ENCODE results near the gene EIF2B2.

DNA sequence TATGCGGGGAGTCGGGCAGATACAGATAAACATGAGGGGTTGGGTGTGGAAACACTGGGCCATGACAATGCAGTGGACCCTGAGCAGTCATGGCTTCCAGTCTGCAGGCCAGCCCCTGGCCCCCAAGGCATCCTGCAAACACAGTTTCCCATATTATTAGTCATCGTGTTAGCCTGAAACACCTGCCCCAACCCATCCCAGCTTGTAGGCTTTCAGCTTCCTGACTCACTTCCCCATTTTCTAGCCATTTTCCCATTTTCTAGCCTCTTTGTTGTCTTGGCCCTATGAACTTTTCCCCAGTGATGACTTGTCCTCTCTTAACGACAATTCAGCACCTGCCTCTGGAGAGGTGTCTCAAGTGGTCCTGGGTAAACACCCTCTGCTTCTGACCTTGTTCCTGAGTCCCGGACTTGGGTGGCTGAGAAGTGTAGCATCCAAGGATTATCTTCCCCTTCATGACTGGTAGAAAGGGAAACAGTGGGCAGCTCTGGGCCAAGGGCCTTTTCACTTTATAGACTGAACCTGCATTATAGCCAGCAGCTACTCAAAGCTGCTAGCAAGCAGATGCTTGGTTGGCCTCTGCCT lies 43.0 kb upstream of the EIF2B2 start:
- no peak for TF ChIP-seq TAF1 (IDR thresholded peaks at IDR 0.05; ENCODE audit: borderline replicate concordance, insufficient read depth, low read length)
- TF ChIP-seq, protein P1, sequence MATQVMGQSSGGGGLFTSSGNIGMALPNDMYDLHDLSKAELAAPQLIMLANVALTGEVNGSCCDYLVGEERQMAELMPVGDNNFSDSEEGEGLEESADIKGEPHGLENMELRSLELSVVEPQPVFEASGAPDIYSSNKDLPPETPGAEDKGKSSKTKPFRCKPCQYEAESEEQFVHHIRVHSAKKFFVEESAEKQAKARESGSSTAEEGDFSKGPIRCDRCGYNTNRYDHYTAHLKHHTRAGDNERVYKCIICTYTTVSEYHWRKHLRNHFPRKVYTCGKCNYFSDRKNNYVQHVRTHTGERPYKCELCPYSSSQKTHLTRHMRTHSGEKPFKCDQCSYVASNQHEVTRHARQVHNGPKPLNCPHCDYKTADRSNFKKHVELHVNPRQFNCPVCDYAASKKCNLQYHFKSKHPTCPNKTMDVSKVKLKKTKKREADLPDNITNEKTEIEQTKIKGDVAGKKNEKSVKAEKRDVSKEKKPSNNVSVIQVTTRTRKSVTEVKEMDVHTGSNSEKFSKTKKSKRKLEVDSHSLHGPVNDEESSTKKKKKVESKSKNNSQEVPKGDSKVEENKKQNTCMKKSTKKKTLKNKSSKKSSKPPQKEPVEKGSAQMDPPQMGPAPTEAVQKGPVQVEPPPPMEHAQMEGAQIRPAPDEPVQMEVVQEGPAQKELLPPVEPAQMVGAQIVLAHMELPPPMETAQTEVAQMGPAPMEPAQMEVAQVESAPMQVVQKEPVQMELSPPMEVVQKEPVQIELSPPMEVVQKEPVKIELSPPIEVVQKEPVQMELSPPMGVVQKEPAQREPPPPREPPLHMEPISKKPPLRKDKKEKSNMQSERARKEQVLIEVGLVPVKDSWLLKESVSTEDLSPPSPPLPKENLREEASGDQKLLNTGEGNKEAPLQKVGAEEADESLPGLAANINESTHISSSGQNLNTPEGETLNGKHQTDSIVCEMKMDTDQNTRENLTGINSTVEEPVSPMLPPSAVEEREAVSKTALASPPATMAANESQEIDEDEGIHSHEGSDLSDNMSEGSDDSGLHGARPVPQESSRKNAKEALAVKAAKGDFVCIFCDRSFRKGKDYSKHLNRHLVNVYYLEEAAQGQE (IDR thresholded peaks at IDR 0.05; ENCODE audit: insufficient read depth in 1 of 2, low read depth in 2 of 2, low read length in 2 of 2): no peak
- no peak for TF ChIP-seq SIN3A (IDR thresholded peaks at IDR 0.05; ENCODE audit: borderline replicate concordance, insufficient read depth, low read length)
- no peak for TF ChIP-seq POLR2AphosphoS5 (IDR thresholded peaks at IDR 0.05; ENCODE audit: low read depth, low read length)
- TF ChIP-seq FOXP2 (optimal IDR thresholded peaks at IDR 0.05; ENCODE audit: borderline replicate concordance, extremely low read depth, extremely low read length, insufficient read depth): no peak

All from PFSK-1 (cell line).